ENCODE results near the gene C12orf42. TPM values are rescaled to one million over a fixed set of nuclear protein-coding genes. Genes with fewer than 3 reads are reported as not detected.

C12orf42 gene
- total and polyA plus RNA-seq, 10 of the 15 experiments (the other 5 are each of a cell fraction or from before 2014, with no cell fraction given): 1.4 to 7.0 (median 2.4) TPM

DNA sequence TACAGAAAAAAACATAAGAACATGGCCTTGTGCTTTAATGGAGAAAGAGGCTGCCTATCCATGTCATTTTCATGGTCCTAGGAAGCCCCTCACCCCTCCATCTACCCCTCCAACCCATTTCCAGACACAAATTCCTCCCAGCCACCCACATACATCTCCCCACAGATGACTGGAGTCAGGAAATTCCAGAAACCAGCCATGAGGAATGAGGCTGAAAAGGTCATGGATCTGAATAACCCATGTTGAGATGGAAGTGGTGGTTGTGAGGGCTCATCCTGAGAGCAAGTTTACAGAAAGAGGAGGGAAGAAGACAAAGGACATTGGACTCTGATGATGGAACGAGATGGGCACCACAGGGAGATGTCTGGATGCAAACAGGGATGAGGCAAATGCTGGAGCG, 23.9 kb upstream of the C12orf42 start:
- Histone ChIP-seq H2AFZ (ENCODE audit: control insufficient read depth, low read depth, low read length) (no peak overlapping the region), H3K9ac (ENCODE audit: control insufficient read depth, insufficient read depth, low read length) (no peak overlapping the region), H3K27me3 (replicated peaks in 1 of 2; ENCODE audit: control insufficient read depth in 2 of 2, insufficient read depth in 2 of 2, low read length in 1 of 2) (no peaks in the 10 kb centered on the region), H3K9me3 (replicated peaks; ENCODE audit: control insufficient read depth, insufficient read depth, low read length) (peaks cover 1% of the 10 kb centered on the region; the same call in 2 of the 3 replicates), H4K20me1 (ENCODE audit: control insufficient read depth, insufficient read depth) (no peaks in the 10 kb centered on the region), H3K4me1 (ENCODE audit: control insufficient read depth, insufficient read depth, low read length) (no peaks in the 10 kb centered on the region), H3K79me2 (ENCODE audit: control insufficient read depth, insufficient read depth, low read length) (no peaks in the 10 kb centered on the region), H3K4me2 (ENCODE audit: control insufficient read depth, insufficient read depth) (no peak overlapping the region), H3K4me3 (no peak overlapping the region), H3K36me3 (ENCODE audit: control insufficient read depth in 2 of 2, insufficient read depth in 2 of 2, low read length in 1 of 2) (no peaks in the 10 kb centered on the region), H3K27ac (ENCODE audit: control insufficient read depth, insufficient read depth) (no peak overlapping the region)
- POLR2A ChIA-PET: no interaction called here
- RAD21 ChIA-PET (ENCODE audit: unreplicated experiment): no interaction called here
- no TSS peak for BruUV-seq (replicated peaks)
- SMC1A ChIA-PET (ENCODE audit: uncharacterized antibody, unreplicated experiment): no interaction called here
- FAIRE-seq (no peak), ATAC-seq (no peak), DNase-seq (ENCODE audit: low read depth, low spot score) (no peak)
- intact Hi-C loops (cut with micrococcal nuclease; ENCODE audit: unreplicated experiment) (no loop called here), in situ Hi-C loops (cut with MboI) (no loop called here)
- CTCF ChIA-PET: no interaction called here
- WGBS (ENCODE audit: insufficient coverage, insufficient replicate concordance, low lambda C conversion rate, missing lambda C conversion rate): 53% methylated on average over 2 of the region's 2 CpGs
- TF ChIP-seq IRF4 (IDR thresholded peaks at IDR 0.05; ENCODE audit: low read depth, low read length) (no peak), CHD4 (IDR thresholded peaks at IDR 0.05) (no peak), ZSCAN29 (IDR thresholded peaks at IDR 0.05) (no peak), ZNF274 (IDR thresholded peaks at IDR 0.05; ENCODE audit: insufficient read depth, insufficient read length) (no peak), MYC (IDR thresholded peaks at IDR 0.05; ENCODE audit: insufficient read depth, insufficient read length, insufficient replicate concordance, low read length, severe bottlenecking) (no peak), CHD2 (IDR thresholded peaks at IDR 0.05; ENCODE audit: borderline replicate concordance, low read depth, low read length) (no peak), MYB (IDR thresholded peaks at IDR 0.05; ENCODE audit: borderline replicate concordance, low read depth, low read length) (no peak), KLF5 (IDR thresholded peaks at IDR 0.05; ENCODE audit: partially characterized antibody) (no peak), JUNB (IDR thresholded peaks at IDR 0.05) (no peak), NR2C1 (IDR thresholded peaks at IDR 0.05) (no peak), ZNF24 (IDR thresholded peaks at IDR 0.05) (no peak), STAT1 (conservative IDR thresholded peaks at IDR 0.05) (no peak), SIN3A (IDR thresholded peaks at IDR 0.05; ENCODE audit: low read depth, low read length) (no peak)
- TF ChIP-seq, protein P1, sequence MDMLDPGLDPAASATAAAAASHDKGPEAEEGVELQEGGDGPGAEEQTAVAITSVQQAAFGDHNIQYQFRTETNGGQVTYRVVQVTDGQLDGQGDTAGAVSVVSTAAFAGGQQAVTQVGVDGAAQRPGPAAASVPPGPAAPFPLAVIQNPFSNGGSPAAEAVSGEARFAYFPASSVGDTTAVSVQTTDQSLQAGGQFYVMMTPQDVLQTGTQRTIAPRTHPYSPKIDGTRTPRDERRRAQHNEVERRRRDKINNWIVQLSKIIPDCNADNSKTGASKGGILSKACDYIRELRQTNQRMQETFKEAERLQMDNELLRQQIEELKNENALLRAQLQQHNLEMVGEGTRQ (IDR thresholded peaks at IDR 0.05; ENCODE audit: borderline replicate concordance, low read depth, low read length): no peak
- TF ChIP-seq, protein P2, sequence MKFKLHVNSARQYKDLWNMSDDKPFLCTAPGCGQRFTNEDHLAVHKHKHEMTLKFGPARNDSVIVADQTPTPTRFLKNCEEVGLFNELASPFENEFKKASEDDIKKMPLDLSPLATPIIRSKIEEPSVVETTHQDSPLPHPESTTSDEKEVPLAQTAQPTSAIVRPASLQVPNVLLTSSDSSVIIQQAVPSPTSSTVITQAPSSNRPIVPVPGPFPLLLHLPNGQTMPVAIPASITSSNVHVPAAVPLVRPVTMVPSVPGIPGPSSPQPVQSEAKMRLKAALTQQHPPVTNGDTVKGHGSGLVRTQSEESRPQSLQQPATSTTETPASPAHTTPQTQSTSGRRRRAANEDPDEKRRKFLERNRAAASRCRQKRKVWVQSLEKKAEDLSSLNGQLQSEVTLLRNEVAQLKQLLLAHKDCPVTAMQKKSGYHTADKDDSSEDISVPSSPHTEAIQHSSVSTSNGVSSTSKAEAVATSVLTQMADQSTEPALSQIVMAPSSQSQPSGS (IDR thresholded peaks at IDR 0.05; ENCODE audit: low read length): no peak
- TF ChIP-seq, protein P3, sequence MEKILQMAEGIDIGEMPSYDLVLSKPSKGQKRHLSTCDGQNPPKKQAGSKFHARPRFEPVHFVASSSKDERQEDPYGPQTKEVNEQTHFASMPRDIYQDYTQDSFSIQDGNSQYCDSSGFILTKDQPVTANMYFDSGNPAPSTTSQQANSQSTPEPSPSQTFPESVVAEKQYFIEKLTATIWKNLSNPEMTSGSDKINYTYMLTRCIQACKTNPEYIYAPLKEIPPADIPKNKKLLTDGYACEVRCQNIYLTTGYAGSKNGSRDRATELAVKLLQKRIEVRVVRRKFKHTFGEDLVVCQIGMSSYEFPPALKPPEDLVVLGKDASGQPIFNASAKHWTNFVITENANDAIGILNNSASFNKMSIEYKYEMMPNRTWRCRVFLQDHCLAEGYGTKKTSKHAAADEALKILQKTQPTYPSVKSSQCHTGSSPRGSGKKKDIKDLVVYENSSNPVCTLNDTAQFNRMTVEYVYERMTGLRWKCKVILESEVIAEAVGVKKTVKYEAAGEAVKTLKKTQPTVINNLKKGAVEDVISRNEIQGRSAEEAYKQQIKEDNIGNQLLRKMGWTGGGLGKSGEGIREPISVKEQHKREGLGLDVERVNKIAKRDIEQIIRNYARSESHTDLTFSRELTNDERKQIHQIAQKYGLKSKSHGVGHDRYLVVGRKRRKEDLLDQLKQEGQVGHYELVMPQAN (conservative IDR thresholded peaks at IDR 0.05): no peak
- TF ChIP-seq, protein P4, sequence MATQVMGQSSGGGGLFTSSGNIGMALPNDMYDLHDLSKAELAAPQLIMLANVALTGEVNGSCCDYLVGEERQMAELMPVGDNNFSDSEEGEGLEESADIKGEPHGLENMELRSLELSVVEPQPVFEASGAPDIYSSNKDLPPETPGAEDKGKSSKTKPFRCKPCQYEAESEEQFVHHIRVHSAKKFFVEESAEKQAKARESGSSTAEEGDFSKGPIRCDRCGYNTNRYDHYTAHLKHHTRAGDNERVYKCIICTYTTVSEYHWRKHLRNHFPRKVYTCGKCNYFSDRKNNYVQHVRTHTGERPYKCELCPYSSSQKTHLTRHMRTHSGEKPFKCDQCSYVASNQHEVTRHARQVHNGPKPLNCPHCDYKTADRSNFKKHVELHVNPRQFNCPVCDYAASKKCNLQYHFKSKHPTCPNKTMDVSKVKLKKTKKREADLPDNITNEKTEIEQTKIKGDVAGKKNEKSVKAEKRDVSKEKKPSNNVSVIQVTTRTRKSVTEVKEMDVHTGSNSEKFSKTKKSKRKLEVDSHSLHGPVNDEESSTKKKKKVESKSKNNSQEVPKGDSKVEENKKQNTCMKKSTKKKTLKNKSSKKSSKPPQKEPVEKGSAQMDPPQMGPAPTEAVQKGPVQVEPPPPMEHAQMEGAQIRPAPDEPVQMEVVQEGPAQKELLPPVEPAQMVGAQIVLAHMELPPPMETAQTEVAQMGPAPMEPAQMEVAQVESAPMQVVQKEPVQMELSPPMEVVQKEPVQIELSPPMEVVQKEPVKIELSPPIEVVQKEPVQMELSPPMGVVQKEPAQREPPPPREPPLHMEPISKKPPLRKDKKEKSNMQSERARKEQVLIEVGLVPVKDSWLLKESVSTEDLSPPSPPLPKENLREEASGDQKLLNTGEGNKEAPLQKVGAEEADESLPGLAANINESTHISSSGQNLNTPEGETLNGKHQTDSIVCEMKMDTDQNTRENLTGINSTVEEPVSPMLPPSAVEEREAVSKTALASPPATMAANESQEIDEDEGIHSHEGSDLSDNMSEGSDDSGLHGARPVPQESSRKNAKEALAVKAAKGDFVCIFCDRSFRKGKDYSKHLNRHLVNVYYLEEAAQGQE (IDR thresholded peaks at IDR 0.05; ENCODE audit: low read depth, low read length): no peak

All from GM12878 (cell line).